NOMO-1 (cell line): ENCODE results near the gene ALMS1.
"Not testable (repeated sequence)": the region's sequence is repeated elsewhere in the genome, so short reads cannot be mapped to it uniquely, and the experiment has no call there.

ENCODE experiments used
- DNase-seq, 2 experiments: peaks; one replicate each; lab custom pipeline; 2025; ENCODE audit not compliant: unreplicated experiment in 2 of 2; lab: John Stamatoyannopoulos, UW

ALMS1 gene, protein sequence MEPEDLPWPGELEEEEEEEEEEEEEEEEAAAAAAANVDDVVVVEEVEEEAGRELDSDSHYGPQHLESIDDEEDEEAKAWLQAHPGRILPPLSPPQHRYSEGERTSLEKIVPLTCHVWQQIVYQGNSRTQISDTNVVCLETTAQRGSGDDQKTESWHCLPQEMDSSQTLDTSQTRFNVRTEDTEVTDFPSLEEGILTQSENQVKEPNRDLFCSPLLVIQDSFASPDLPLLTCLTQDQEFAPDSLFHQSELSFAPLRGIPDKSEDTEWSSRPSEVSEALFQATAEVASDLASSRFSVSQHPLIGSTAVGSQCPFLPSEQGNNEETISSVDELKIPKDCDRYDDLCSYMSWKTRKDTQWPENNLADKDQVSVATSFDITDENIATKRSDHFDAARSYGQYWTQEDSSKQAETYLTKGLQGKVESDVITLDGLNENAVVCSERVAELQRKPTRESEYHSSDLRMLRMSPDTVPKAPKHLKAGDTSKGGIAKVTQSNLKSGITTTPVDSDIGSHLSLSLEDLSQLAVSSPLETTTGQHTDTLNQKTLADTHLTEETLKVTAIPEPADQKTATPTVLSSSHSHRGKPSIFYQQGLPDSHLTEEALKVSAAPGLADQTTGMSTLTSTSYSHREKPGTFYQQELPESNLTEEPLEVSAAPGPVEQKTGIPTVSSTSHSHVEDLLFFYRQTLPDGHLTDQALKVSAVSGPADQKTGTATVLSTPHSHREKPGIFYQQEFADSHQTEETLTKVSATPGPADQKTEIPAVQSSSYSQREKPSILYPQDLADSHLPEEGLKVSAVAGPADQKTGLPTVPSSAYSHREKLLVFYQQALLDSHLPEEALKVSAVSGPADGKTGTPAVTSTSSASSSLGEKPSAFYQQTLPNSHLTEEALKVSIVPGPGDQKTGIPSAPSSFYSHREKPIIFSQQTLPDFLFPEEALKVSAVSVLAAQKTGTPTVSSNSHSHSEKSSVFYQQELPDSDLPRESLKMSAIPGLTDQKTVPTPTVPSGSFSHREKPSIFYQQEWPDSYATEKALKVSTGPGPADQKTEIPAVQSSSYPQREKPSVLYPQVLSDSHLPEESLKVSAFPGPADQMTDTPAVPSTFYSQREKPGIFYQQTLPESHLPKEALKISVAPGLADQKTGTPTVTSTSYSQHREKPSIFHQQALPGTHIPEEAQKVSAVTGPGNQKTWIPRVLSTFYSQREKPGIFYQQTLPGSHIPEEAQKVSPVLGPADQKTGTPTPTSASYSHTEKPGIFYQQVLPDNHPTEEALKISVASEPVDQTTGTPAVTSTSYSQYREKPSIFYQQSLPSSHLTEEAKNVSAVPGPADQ (N-terminal part only)

DNA sequence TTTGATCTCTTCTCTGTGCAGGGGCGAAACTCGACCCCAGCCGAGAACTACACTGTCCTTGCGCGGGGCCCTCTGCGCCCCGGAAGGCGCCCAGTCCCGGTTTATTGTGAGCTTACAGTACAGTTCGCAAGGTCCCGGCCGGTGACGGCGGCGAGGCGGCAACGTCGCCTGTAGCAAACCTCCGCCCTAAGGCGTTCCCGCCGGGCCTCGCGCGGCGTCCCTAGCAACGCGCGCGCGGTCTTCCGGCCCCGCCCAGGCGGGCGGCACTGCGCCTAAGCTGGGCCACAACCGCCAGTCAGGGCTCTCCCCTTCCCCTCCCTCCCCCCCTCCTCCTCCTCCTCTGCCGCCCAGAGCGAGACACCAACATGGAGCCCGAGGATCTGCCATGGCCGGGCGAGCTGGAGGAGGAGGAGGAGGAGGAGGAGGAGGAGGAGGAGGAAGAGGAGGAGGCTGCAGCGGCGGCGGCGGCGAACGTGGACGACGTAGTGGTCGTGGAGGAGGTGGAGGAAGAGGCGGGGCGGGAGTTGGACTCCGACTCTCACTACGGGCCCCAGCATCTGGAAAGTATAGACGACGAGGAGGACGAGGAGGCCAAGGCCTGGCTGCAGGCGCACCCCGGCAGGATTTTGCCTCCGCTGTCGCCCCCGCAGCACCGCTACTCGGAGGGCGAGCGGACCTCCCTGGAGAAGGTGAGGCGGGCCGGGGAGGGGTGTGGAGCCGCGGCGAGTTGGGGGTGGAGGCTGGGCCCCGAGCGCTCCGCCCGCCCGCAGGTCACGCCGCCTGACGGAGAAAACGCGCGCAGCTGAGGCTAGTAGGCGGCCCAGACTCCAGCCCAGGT, at the start of gene ALMS1:
ALMS1 (plus strand) TSS at position 333 of the 838 bp plus-strand sequence; CDS start at position 366, 33 bp downstream.
- DNase-seq, result peak; percentile 89 to 92

DNA sequence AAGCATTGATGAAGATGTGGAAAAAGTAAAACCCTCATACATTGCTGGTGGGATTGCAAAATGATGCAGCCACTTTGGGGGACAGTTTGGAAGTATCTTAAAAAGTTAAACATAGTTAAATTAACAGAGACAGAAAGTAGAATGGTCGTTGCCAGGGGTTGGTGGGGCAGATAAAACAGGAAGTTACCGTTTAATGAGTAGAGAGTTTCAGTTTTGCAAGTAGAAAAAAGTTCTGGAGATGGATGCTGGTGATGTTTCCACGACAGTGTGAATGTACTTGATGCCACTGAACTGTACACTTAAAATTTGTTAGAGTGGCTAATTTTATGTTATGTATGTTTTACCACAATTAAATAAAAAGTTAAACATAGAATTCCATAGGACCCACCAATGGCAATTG, 47.8 kb upstream of the ALMS1 start:
- DNase-seq, result peak; percentile 42 to 67

DNA sequence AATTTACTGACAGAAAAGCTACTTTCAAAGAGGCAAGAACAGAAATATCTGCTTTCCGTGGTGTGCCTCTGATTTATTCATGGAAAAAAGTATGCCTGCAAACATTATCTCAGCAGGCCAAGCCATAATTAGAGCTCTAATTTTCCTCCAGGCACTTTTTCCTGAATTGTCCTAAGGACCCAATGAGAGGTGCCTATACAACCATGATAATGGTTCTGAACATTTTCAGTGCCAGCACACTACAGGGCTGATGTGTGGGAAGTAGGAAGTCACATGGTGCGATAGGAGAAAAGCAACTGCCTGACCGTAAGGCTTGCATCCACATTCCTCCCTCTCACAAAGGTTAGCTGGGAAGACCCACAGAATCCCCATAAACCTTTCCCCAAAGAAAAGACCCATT, 46.4 kb upstream of the ALMS1 start:
- no peak for DNase-seq

DNA sequence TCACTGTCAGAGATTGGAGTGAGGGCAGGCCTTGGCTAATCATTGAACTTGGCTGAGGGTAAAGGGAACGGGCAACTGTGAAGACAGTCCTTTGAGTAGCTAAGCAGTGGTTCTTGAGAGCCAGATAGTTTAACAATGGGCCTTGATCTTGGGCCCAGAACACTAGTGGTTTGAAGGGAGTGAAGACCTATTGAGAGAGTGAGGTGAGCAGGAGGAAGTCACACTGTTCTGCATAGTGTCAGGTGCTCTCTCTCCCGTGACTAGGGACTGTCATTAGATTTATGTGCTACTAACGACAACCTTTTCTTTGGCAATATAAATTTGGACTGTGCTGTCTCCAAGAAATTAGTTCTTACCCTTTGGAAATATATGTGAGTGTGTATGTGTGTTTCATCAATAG, 44.6 kb upstream of the ALMS1 start:
- no peak for DNase-seq

DNA sequence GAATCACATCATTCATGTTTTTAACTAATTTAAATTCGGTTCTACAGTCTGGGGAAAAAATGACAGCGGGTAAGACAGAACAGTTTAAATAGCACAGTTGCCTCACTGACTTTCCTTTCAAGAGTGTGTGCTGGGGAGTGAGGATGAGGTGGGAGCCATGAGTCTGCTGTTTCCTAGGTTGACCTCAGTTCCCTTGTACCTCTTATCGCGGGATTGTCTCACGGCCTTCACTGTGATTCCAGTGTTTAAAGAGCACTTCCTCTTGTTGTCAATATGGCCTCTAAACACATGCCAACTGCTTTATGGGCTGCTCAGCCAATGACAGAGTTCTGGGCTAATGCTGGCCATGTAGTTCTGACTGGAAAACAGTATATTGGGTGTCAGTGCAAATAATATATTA, 41.6 kb upstream of the ALMS1 start:
- DNase-seq, result no peak

DNA sequence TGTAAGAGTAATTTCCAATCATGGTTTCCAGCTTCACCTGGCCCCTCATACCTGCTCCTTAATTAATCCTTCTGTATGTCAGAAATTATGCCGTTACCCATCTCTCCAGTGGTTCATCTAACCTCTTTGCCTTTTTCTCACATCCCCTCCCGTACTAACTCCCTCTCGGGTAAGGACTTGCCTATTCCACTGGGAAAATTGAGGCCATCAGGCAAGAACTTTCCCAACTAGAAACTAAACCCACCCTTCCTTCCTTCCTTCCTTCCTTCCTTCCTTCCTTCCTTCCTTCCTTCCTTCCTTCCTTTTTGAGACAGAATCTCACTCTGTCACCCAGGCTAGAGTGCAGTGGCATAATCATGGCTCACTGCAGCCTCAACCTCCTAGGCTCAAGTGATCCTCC, 40.9 kb upstream of the ALMS1 start:
- DNase-seq, result not testable (repeated sequence)

DNA sequence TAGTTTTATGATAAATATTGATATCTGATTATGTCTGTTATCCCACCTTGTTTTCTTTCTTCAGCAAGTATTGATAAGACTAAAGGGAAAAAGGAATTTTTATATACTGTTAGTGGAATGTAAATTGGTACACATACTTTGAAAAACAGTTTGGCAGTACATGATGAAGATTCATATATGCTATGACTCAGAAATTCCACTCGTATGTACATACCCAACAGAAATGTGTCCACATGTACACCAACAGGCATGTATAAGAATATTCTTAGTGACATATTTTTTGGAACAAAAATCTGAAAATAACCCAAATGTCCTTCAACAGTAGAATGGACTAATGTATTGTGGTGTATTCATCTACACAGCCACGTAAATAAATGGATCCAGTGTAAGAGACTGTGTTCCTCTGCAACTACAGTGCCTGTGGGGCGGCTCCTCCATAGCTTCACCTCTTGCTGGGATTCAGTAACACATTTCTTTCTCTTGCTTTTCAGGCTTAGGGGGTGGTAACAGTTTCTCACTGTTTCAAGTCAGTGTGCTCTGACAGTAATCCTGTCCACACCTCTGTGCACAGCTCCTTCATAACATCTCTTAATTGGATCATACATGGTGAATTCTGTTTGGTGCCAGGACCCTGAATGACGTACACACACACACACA, 35.5 kb upstream of the ALMS1 start:
- DNase-seq, result no peak

DNA sequence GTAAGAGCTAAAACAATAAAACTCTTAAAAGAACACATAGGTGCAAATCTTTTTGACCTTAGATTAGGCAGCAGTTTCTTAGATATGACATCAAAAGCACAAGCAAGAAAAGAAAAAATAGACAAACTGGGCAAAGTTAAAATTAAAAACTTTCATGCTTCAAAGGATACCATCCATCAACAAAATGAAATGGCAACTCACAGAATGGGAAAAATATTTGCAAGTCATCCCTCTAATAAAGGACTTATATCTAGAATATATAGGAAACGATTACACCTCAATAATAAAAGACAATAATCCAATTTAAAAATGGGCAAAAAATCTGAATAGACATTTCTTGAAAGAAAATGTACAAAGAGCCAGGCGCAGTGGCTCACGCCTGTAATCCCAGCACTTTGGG, 29.5 kb upstream of the ALMS1 start:
- no peak for DNase-seq

DNA sequence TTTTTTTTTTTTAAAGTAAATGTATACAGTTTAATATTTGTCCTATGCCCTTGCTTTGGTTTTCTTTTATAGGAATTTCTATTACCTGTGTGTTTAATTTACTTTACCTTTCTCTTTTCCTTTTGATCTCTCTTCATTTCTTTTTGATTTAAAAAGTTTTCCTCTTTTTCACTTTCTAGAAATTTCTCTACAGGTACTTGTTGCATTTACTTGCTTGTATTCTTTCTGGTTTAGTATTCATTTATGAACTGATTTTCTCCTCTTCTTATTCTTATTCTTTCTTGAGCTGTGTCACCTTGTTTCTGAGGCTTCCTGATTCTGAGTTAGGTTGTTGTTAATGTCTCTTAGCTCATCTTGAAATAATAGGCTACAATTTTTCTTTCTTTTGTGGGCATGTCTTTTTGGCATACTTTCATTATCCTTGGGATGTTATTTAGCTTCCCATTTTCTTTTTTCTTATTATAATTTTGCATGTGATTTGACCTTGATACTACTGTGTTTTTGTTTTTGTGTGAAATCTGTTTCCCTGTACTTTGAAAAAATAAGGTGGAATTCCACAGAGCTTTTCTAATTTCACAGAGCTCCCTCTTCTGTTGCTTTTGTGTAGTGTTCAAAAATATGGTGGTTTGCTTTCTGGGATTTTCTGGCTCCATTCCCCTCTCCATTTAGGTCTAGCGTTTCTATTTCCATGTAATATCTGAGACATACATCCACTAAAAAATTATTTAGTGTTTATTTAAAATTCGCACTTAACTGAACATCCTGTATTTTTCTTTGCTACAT, 25.5 kb upstream of the ALMS1 start:
- no peak for DNase-seq

DNA sequence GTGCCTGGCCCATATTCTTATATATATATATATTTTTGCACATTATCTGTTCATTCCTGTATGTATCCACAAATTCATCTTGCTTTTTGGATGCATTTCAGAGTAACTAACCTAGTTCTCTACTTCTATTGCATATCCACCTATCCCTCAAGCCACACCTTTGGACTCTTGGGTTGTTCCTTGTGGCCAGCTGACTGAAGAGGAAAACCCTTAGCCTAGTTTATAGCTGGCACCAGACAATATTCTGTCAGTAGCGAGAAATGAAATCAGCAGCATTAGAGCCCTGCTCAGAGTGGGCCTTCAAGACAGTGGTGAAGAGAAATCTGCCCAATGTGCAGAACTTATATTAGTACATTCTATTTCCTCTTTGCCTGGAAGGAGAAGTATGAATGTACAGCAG, 19.6 kb upstream of the ALMS1 start:
- DNase-seq, result no peak

DNA sequence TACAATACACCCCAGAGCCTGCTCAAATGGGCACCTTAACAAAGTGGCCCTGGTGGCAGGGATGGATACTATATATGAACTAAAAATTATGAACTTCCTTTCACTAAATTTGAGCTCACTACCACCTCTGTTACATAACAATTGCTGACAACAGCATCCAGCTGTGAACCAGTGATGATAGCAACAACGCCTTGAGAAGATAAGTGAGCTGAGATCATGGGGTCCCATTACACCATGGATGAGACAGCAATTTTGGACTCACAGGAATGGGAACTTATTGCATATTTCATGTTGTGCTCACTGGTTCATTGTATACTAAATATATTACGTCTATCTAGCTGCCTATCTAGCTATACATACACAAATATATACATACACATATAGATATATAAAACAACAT, 16.9 kb upstream of the ALMS1 start:
- no peak for DNase-seq

DNA sequence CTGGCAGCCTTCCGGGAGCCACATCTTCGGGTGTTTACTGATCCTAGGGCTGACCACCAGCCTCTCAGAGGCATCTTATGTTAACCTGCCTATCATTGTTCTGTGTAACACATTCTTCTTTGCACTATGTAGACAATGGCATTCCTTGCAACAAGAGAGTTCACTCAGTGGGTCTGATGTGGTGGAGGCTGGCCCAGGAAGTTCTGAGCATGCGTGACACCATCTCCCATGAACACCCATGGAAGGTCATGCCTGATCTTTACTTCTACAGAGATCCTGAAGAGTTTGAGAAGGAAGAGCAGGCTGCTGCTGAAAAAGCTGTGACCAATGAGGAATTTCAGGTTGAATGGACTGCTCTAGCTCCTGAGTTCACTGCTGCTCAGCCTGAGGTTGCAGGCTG, 15.3 kb upstream of the ALMS1 start:
- DNase-seq, result no peak

DNA sequence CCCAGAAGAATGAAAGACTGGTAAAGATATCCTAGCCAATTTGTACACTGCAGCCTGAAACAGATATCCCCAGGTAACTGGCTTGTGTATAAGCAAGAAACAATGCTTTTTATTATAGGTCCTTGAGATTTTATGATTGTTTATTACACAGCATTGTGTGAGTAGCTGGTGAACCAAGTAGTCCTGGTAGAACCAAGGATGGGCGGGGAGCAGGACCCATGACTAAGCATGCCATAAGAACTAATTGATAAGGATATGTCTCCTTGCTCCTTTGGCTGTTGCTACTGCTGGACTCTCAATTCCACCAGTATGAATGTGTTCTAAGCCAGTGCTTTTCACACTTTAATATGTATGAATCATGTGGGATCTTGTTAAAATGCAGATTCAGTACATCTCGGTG, 12.3 kb upstream of the ALMS1 start:
- DNase-seq, result no peak

DNA sequence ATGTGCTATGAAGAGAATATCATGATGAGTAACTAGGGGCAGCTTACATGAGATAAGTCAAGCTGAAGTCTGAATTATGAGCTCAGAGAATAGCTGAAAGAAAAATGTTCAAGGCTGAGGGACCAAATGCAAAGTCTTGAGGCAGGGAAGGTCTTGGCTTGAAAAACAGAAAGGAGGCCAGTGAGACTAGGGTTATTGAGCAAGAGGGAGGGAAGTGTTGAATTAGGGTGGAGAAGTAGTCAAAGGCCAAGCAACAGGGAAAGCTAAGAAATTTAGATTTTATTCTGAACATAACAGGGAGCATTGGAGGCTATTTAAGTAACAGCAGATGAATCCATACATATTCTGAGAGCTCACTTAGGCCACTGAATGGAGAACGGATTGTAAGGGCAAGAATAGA, 11.4 kb upstream of the ALMS1 start:
- DNase-seq, result no peak

DNA sequence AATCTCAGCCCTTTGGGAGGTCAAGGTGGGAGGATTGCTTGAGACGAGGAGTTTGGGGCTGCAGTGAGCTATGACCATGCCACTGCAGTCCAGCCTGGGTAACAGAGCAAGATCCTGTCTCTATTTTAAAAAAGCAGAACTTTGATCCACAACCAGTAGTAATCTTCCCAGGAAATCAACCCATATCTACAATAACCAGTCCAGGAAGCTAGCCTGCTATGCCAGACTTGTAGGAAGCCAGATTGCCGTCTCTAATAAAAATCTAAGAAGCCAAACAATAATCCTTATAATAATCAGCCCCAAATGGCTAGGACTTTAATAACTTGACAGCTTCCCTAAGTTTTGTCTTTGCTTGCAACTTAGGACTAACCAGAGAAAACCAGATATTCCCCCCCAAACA, 9.0 kb upstream of the ALMS1 start:
- DNase-seq, result no peak

DNA sequence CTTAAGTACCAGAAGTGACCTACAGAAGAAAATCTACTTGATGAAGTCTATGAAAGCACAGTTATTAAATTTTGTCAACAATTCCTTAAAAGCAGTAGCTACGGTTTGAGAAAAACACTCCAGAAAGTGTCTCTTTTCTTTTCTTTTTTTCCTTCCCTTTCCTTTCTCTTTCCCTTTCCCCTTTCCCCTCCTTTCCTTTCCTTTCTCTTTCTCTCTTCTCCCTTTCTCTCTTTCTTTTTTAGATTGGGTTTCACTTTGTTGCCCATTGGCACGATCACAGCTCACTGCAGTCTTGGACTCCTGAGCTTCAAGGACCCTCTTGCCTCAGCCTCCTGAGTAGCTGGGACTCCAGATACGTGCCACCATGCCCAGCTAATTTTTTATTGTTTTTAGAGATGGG, 2.6 kb upstream of the ALMS1 start:
- DNase-seq, result no peak

DNA sequence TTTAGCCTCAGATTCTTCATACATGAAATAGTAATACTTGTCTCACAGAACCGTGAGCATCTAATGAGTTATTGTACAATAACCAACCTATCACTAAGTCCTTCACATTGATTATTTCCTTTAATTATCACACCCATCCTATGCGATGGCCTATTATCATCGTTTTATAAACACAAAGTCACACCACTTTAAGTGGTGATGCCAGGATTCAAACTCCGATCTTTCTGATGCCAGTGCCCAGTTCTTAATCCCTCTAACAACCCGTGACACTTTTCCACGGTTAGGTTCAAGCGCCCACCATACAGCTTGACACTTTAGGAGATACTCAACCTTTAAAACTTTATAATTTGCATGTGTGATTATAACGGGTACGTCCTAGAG, 523 bp upstream of the ALMS1 start:
- DNase-seq, result no peak

DNA sequence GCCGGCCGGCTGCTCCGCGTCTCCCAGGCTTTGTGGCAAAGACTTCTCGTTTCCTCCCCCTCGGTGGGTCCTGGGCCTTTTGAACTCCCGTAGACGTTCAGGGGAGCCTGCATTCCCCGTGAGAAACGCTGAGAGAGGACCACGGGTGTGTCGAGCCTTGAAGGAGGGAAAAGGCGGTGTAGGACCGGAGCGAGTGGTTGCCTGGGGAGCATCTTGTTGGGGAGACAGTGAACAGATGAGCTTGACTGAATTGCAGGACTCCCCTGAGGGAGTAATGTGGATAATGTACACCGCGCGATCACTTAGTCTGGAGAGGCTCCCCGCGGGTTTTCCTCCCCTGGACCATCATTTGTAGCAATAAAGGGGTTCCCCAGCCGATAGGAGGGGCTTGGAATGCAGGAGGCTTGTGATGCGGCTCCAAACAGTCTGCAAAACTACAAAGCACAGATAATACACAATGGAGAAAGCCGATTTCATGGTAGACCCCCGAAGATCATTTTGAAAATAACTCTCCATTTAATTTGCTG, 769 bp downstream of the ALMS1 start:
- DNase-seq, result no peak
